Measurements from ENCODE around the gene SLC7A6. TPM values are rescaled to one million over a fixed set of nuclear protein-coding genes. Genes with fewer than 3 reads are reported as not detected.

Gene SLC7A6
- total RNA-seq, 1 donor from 2014 or later = 50.7 TPM

DNA sequence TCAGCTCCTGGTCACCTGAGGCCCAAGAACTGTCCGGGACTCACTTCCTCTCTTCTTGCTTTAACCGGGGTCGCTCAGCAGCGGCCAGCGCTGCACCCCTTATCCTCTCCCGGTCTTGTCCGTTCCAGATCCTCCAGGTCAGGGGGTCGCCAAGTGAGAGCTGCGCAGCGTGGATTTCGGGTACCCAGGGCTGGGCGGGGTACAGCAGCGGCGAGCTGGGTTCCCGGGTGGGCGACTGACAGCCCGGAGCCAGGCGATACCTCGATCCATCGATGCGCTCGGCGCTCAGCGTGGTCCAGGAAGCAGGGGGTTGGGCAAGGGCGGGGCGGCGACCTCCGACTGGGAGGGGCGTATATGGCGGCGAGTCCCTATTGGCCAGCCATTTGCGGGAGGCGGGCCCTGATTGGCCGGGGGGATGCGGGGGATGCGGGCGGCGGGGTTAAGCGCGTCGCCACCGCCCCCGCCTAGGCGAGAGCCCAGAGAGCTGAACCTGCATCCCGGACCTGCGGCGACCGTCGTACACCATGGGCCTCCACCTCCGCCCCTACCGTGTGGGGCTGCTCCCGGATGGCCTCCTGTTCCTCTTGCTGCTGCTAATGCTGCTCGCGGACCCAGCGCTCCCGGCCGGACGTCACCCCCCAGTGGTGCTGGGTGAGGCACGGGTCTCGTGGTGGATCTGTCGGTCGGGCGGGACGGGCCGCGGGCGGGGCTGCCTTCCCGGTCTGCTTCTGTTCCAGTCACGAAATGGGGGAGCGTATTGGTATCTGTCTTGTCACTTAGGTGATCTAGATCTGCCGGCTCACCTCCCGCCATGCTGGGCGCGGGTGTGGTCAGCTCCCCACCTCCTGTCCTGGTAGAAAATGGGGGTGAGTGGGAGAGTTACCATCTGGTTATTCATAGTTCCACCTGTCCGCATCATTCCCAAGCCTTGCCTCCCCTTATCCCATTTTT lies 19.1 kb upstream of the SLC7A6 start, which contains the start of gene PLA2G15:
Gene PLA2G15 (plus strand): TSS at position 471 of the 951 bp plus-strand sequence. CDS start 54 bp downstream, at position 525.
- H3K9me3 Mint-ChIP-seq (ENCODE audit: unreplicated experiment) = no peaks in the 10 kb centered on the region
- DNase-seq (ENCODE audit: extremely low spot score, unreplicated experiment) = peak; percentile 98
- H3K4me3 Mint-ChIP-seq (ENCODE audit: unreplicated experiment) = peak within 1 kb of the TSS; percentile 99
- H3K27ac Mint-ChIP-seq (ENCODE audit: unreplicated experiment) = peak within 1 kb of the TSS; percentile 77
- H3K27me3 Mint-ChIP-seq (ENCODE audit: unreplicated experiment) = no peaks in the 10 kb centered on the region
- TF ChIP-seq, protein P1, sequence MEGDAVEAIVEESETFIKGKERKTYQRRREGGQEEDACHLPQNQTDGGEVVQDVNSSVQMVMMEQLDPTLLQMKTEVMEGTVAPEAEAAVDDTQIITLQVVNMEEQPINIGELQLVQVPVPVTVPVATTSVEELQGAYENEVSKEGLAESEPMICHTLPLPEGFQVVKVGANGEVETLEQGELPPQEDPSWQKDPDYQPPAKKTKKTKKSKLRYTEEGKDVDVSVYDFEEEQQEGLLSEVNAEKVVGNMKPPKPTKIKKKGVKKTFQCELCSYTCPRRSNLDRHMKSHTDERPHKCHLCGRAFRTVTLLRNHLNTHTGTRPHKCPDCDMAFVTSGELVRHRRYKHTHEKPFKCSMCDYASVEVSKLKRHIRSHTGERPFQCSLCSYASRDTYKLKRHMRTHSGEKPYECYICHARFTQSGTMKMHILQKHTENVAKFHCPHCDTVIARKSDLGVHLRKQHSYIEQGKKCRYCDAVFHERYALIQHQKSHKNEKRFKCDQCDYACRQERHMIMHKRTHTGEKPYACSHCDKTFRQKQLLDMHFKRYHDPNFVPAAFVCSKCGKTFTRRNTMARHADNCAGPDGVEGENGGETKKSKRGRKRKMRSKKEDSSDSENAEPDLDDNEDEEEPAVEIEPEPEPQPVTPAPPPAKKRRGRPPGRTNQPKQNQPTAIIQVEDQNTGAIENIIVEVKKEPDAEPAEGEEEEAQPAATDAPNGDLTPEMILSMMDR (IDR thresholded peaks at IDR 0.05) = no peak
- H3K36me3 Mint-ChIP-seq (ENCODE audit: unreplicated experiment) = peaks cover 6% of the 10 kb centered on the region
- H3K4me1 Mint-ChIP-seq (ENCODE audit: unreplicated experiment) = peaks cover 24% of the 10 kb centered on the region

DNA sequence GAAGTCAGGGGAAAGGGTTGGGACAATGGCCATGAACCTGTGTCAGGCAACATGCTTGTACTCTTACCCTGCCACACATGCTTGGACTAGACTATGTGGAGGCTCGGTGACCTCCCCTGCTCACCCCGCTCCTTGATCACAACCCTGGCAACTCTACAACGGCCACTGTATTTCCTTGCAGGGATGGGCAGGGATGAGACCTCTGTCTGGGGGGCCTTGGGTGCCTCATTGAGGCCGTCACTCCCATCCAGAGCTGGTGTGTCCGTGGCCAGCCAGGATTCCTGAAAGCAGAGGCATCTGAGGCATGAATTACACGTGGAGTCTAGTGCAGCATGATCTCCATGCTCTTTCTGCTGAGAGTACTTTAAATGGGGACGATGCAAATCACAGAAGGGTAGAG lies 18.2 kb upstream of the SLC7A6 start:
- Mint-ChIP-seq H3K4me1 (ENCODE audit: unreplicated experiment) (peaks cover 24% of the 10 kb centered on the region), H3K4me3 (ENCODE audit: unreplicated experiment) (peak overlapping the region; percentile 99), H3K27ac (ENCODE audit: unreplicated experiment) (no peak overlapping the region), H3K9me3 (ENCODE audit: unreplicated experiment) (no peaks in the 10 kb centered on the region), H3K36me3 (ENCODE audit: unreplicated experiment) (peaks cover 10% of the 10 kb centered on the region), H3K27me3 (ENCODE audit: unreplicated experiment) (no peaks in the 10 kb centered on the region)
- no peak for DNase-seq (ENCODE audit: extremely low spot score, unreplicated experiment)
- TF ChIP-seq, protein P1 (IDR thresholded peaks at IDR 0.05) = no peak

DNA sequence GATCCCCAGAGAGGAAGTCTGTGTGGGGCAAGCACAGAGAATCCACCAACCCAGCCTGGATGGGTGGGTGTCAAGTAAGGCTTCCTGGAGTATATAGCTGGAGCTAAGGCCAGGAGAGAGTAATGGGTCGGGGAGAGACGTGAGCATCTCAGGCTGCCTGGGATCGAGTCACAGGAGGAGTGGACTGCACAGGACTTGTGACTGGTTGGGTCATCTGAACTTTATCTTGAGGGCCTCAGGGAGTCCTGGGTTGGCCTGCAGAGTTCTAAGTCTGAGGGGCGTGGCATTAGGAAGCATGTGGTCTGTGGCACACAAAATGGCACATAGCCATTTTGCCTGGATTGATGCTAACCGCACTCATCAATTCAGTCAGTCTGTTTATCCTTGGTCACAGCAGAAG lies 17.7 kb upstream of the SLC7A6 start:
- Mint-ChIP-seq H3K4me1 (ENCODE audit: unreplicated experiment) (peaks cover 24% of the 10 kb centered on the region), H3K4me3 (ENCODE audit: unreplicated experiment) (peak overlapping the region; percentile 99), H3K9me3 (ENCODE audit: unreplicated experiment) (no peaks in the 10 kb centered on the region), H3K27ac (ENCODE audit: unreplicated experiment) (no peak overlapping the region), H3K27me3 (ENCODE audit: unreplicated experiment) (no peaks in the 10 kb centered on the region), H3K36me3 (ENCODE audit: unreplicated experiment) (peaks cover 11% of the 10 kb centered on the region)
- DNase-seq (ENCODE audit: extremely low spot score, unreplicated experiment) = no peak
- TF ChIP-seq, protein P1 (IDR thresholded peaks at IDR 0.05) = no peak

DNA sequence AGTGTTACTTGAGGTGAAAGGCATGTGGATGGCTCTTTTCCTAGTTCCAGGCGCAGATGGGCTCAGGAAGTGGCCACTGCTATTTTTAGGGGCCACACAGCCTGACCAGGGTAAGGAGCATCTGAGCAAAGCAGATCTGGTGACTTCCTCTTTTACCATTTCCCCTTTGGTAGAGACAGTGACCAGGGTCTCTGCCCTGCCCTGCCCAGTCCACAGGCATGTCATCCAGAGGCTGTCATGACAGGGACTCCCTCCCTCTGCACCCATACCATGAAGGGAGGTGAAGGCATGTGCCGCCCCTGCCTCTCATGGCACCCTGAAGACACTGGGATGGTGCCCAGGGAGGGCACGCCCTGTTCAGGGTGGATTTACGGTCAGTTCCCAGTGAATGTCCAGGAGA lies 16.9 kb upstream of the SLC7A6 start:
- Mint-ChIP-seq H3K9me3 (ENCODE audit: unreplicated experiment) (no peaks in the 10 kb centered on the region), H3K27ac (ENCODE audit: unreplicated experiment) (no peak overlapping the region), H3K36me3 (ENCODE audit: unreplicated experiment) (peaks cover 14% of the 10 kb centered on the region), H3K4me3 (ENCODE audit: unreplicated experiment) (no peak overlapping the region), H3K27me3 (ENCODE audit: unreplicated experiment) (no peaks in the 10 kb centered on the region), H3K4me1 (ENCODE audit: unreplicated experiment) (peaks cover 24% of the 10 kb centered on the region)
- no peak for DNase-seq (ENCODE audit: extremely low spot score, unreplicated experiment)
- TF ChIP-seq, protein P1 (IDR thresholded peaks at IDR 0.05) = no peak

DNA sequence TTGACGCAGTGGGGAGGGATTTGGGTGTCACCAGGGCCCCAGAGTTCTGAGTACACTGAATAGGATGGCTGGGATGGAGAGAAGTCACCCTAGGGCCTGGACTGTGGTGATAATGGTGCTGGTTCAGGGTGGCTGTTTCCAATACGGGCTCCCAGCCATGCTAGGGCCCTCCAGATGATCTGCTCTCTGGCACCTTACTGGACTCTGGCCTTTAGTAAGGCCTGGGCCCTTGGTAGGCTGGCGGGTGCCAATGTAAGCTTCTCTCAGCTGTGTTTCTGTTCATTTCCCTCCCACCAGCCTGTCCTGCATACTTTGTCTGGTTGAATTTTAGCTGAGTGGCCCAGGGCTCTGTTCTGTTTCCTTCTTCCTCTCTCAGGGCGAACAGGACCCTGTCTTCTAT lies 16.4 kb upstream of the SLC7A6 start:
- H3K4me3 Mint-ChIP-seq (ENCODE audit: unreplicated experiment) = no peak overlapping the region

More for the DNA sequence above, 16.4 kb upstream of the SLC7A6 start:
- TF ChIP-seq, protein P1 (IDR thresholded peaks at IDR 0.05) = no peak
- DNase-seq (ENCODE audit: extremely low spot score, unreplicated experiment) = no peak
- Mint-ChIP-seq H3K9me3 (ENCODE audit: unreplicated experiment) (no peaks in the 10 kb centered on the region), H3K27me3 (ENCODE audit: unreplicated experiment) (no peaks in the 10 kb centered on the region), H3K36me3 (ENCODE audit: unreplicated experiment) (peaks cover 14% of the 10 kb centered on the region), H3K27ac (ENCODE audit: unreplicated experiment) (no peak overlapping the region), H3K4me1 (ENCODE audit: unreplicated experiment) (peaks cover 24% of the 10 kb centered on the region)
